Activated CD4-positive, alpha-beta T cell treated with anti-CD3 and anti-CD28 coated beads for 24 hours (primary cell): Measurements from ENCODE around the gene SNX1.
"Not testable (repeated sequence)": the region's sequence is repeated elsewhere in the genome, so short reads cannot be mapped to it uniquely, and the experiment has no call there.

ENCODE experiments used
- DNase-seq, 2 donors: peaks; one replicate each; pipeline ENCODE4 v3.0.0-alpha.2; 2020; ENCODE audit warnings: low read depth in 2 of 2

Gene SNX1

GRCh38 chr15:64117759-64118487 lies 22.1 kb downstream of the SNX1 start:
- no peak for DNase-seq

- not testable (repeated sequence) for DNase-seq
Observed at GRCh38 chr15:64120322-64120721, 24.5 kb downstream of the SNX1 start.

GRCh38 chr15:64121614-64122013 lies 25.8 kb downstream of the SNX1 start:
- no peak for DNase-seq

- DNase-seq = no peak
Observed at GRCh38 chr15:64122444-64122843, 26.7 kb downstream of the SNX1 start.

DNA sequence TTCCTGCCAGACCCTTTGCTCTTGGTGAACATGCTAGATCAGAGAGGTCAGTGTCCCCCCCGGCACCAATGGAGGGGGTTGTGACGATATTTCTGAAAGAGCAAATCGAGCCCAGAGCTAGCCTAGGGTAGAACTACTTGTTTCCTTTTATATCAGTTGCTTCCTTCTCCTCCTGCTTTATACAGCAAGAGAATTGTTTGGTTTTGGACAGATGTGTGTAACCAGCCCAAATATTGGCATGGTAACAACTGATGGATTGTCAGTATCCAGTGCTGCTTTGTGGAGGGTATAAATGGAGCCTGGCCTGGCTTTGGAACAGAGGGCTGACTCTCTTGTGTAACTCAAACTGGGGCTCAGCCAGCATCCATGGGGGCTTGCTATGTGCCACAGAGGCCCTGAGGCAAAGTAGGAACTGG lies 27.2 kb downstream of the SNX1 start:
- DNase-seq = no peak

GRCh38 chr15:64125978-64126377 lies 30.2 kb downstream of the SNX1 start:
- DNase-seq = no peak

DNA sequence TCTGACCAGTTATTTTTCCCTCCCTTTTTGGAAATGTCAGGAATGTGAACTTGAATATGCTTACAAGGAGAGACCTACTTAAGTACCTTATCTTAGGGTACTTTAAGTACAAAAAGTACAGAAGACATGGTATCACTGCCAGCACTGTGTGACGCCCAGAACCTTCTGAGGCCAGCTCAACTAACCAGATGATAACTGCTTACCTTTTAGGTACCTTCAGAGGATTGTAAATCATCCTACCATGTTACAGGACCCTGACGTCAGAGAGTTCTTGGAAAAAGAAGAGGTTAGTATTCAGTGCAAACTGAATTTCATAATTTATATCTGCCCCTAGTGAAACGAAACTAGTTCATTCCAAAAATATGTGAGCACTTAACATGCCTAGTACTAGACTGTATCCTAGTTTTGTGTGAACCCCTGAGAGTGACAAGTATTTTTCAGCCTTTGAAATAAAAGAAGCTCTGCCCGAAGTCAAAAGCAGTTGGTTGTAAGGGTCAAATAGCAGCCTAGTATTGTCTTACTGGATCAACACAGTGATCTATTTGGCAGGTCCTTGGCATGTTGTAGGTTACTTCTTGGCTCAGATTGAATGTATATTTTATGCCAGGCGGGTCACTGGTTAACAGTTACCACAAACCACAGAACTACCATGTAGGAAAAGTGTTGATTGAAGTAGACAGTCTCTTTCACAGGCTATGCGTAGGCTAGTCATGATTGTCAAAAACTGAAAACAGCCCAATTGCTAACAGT lies 31.9 kb downstream of the SNX1 start:
- no peak for DNase-seq

DNA sequence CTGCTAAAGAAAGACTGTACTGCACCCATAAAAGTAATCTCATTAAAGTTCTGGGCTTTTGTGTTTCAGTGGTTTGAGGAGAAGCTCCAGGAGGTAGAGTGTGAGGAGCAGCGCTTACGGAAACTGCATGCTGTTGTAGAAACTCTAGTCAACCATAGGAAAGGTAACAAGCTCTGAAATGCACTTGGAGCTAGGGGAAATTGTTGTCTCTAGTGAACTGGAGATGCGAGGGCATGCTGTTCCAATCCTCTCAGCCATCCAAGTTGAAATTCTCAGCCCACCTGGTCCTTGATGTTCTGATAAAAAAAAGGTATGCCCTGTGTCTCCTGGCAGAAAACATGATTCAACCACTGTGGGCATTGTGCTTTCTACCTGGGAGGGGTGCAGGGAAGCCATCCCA lies 34.4 kb downstream of the SNX1 start:
- DNase-seq = no peak

- DNase-seq = no peak
Observed at GRCh38 chr15:64131547-64131946, 35.8 kb downstream of the SNX1 start.

GRCh38 chr15:64132217-64132616 lies 36.4 kb downstream of the SNX1 start:
- DNase-seq = no peak

DNA sequence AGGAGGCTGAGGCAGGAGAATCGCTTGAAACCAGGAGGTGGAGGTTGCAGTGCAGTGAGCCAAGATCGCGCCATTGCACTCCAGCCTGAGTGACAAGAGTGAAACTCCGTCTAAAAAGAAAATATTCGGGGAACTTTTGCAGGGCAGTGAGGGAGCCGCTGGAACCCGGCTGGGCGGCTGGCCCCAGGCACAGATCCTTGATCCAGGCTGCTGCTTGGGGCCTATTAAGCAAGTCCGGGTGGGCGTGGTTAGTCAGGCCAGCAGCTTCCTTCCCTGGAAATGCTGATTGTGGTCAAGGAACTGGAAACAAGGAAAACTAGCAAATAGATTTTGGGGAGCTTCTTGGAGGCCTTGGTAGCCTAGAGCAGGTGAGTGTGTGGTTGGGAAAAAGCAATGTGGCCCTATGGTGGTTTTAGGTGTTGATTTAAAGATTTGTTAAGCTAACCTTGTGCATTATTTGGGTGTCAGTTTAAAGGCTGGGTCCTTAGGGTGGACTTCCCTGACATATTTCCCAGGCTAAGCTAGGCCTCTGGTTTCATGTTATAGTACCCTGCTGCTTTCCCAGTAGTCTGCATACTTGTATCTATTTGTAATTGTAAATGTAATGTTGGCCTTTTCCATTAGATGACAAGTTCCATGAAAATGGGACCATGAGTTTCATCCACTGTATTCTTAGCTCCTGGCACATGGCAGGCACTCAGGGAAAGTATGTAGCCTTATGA lies 38.0 kb downstream of the SNX1 start:
- no peak for DNase-seq

DNA sequence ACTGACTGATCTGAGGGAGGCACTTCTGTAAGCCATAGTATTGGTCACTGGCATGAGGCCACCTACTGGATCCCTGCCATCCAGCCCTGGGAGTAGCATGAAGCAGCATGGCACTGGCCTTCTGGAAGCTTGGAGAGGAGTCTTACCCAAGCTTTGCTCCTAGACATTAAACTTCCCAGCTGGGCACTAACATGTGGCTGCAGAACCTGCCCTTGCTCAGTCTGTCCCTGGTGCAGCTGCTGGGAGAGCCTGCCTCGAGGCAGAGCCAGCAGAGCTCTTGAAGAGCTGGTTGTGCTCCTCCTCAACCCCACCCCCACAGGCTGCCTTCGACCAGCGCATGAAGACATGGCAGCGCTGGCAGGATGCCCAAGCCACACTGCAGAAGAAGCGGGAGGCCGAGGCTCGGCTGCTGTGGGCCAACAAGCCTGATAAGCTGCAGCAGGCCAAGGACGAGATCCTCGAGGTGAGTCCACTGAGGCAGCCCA lies 38.6 kb downstream of the SNX1 start:
- no peak for DNase-seq

DNA sequence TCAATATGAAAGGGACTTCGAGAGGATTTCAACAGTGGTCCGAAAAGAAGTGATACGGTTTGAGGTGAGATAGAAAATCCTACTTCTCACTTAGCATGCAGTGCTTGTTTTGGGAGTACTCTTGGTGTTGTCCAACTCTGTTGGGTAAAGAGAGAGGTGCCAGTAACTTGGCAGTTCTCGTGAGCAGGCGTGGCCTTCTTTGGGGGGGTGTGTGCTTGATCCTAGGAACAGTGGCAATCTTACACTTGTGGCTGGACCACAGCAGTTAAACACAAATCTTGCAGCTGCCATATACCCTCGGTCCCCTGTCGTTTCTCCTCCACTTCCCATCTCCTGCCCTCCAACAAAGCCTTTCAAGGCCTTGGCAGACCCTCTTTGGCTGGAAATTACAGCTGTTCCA lies 40.6 kb downstream of the SNX1 start:
- DNase-seq = no peak

DNA sequence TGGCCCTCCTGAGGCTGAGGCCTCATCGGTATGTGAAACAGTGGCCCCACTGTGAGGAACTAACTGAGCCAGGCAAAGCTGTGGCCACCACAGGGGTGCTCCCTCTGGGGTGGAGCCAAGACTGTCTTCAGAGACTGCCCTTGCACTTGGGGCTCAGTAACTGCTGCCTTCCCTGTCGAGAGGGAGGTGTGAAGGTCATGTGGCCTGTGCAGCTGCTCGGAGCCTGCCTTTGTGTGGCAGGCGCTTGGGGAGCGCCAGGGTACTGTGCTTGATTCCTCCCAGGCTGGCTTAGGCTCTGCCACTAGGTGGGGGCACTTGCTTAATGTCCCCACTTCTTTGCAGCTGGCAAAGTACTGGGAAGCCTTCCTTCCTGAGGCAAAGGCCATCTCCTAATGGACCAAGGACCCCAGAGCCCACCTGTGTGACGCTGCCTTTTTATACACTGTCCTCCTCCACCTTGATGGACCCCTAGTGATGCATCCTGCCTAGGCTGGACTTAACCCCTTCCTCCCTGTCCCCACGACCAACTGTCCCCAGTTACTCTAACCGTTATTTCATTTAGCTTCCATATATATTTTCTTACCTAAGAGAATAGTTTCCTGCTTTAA lies 41.5 kb downstream of the SNX1 start:
- no peak for DNase-seq

DNA sequence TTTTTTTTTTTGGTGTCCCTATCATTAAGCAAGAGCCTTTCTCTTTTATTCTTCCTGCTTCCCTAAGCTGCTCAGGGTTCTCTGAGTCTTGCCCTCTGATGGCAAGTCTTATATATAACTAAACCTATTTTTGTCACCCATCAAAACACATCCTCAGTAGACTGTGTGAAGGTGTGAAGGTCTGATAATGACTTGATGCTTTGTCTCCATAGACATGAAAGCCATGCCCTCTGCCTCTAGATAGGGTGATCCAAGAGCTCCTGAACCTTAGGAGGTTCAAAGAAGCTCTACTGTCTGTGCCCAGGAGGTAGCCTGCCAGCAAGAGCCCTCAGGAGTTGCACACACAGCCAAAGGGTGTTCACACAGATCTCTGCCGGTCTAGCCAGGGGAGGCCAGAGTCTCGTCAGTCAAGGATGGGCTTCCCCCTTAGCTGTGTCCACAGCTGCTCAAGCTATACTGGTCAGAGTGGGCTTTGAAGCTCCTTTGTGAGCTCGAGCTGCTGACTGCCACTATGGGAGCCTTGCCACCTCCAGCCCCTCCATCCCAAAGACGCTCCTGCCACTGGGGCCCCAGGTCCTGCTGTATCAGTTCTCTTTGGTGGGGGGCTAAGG lies 42.7 kb downstream of the SNX1 start:
- DNase-seq = no peak

DNA sequence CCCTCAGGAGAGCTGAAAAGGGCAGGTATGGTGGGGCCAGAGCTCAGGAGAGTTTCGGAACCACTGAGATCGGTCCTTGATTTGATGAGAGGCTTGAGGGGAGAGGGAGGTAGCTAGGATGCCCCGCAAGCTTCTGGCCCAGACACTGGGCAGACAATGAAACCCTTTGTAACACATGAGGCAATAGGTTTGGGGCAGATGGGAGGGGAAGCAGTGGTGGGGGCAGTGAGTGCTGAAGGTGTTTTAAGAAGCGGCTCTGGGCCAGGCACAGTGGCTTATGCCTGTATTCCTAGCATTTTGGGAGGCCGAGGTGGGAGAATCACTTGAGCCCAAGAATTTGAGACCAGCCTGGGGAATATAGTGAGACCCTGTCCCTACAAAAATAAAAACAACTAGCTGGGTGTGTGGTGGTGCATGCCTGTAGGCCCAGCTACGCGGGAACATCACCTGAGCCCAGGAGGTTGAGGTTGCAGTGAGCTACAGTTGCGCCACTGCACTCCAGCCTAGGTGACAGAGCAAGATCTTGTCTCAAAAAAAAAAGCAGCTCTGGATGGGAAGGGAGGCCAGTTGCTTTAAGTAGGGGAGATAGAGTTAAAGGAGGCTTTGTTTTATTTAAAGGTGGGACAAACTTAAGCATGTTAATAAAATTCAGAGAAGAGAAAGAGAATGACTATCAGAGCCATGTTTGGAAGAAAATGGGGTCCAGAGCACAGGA lies 46.2 kb downstream of the SNX1 start:
- no peak for DNase-seq

DNA sequence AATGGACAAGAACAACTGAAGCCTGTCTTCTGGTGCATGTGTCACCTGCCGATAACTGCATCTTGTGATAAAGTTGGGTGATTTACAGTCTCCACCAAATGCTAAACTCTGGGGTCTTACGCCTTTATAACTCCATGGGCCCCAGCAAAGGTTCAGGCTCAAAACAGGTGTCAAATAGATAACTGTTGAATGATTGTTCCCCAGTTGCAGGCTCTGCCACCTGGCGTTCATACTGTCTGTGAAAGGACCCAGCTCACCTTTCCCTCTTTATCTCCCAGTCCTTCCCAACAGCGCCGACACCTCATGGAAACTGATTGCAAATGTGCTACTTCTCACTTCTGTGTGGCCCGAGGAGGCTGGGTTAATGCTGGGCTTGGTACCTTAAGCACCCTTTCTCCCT lies 47.5 kb downstream of the SNX1 start:
- DNase-seq = no peak

DNA sequence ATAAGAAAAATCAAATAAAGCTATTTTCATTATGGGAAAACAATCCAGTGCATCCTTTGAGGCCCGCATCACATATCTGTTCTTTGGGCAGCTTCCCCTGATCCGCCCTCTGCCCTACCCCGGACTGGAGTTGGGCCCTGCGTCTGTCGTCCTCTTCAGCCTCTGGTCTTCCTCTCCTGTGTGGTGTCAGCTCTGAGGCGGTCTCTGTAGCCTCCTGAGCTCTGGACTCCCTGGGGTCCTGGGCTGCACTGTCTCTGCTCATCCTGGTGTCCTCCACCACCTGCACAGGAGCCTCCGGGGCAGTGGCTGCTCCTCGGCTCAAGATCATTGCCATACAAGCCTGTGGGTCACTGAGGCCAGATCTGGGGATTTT lies 48.4 kb downstream of the SNX1 start:
- DNase-seq = no peak

- DNase-seq = no peak
Observed at GRCh38 chr15:64144565-64145281, 48.9 kb downstream of the SNX1 start.

- no peak for DNase-seq
Observed at GRCh38 chr15:64146041-64146440, 50.3 kb downstream of the SNX1 start.

- no peak for DNase-seq
Observed at GRCh38 chr15:64146520-64146884, 50.7 kb downstream of the SNX1 start.
